NOMO-1 treated with dmso at 0.1 percent for 144 hours (cell line): ENCODE measurements around the gene ADGRL3.
"Not testable (repeated sequence)": the region's sequence is repeated elsewhere in the genome, so short reads cannot be mapped to it uniquely, and the experiment has no call there.

ENCODE experiments used
- DNase-seq: peaks from one replicate; lab custom pipeline; 2025; ENCODE audit not compliant: unreplicated experiment; lab: John Stamatoyannopoulos, UW

The ADGRL3 gene

GRCh38 chr4:61933527-61933926 lies 733.4 kb downstream of the ADGRL3 start:
- no peak for DNase-seq

GRCh38 chr4:61934198-61934597 lies 734.1 kb downstream of the ADGRL3 start:
- no peak for DNase-seq

- no peak for DNase-seq
These were observed 738.2 kb downstream of the ADGRL3 start for GRCh38 chr4:61938250-61938846.

GRCh38 chr4:61950625-61951024 lies 750.5 kb downstream of the ADGRL3 start:
- no peak for DNase-seq

GRCh38 chr4:61953386-61953785 lies 753.3 kb downstream of the ADGRL3 start:
- DNase-seq = no peak

- no peak for DNase-seq
These were observed 758.5 kb downstream of the ADGRL3 start for GRCh38 chr4:61958591-61958990.

GRCh38 chr4:61959087-61959486 lies 759.0 kb downstream of the ADGRL3 start:
- DNase-seq = no peak

GRCh38 chr4:61984260-61984909 lies 784.3 kb downstream of the ADGRL3 start:
- no peak for DNase-seq

- DNase-seq = no peak
These were observed 785.3 kb downstream of the ADGRL3 start for GRCh38 chr4:61985426-61985825.

GRCh38 chr4:61986929-61987328 lies 786.8 kb downstream of the ADGRL3 start:
- not testable (repeated sequence) for DNase-seq

- no peak for DNase-seq
These were observed 792.2 kb downstream of the ADGRL3 start for GRCh38 chr4:61992351-61992750.

GRCh38 chr4:61994036-61994435 lies 793.9 kb downstream of the ADGRL3 start:
- no peak for DNase-seq

- no peak for DNase-seq
These were observed 795.7 kb downstream of the ADGRL3 start for GRCh38 chr4:61995717-61996340.

GRCh38 chr4:61996943-61997342 lies 796.8 kb downstream of the ADGRL3 start:
- no peak for DNase-seq

- DNase-seq = no peak
These were observed 797.7 kb downstream of the ADGRL3 start for GRCh38 chr4:61997831-61998230.

GRCh38 chr4:62003695-62004094 lies 803.6 kb downstream of the ADGRL3 start:
- DNase-seq = no peak

GRCh38 chr4:62004881-62005280 lies 804.8 kb downstream of the ADGRL3 start:
- no peak for DNase-seq

GRCh38 chr4:62006108-62006507 lies 806.0 kb downstream of the ADGRL3 start:
- no peak for DNase-seq

- no peak for DNase-seq
These were observed 815.1 kb downstream of the ADGRL3 start for GRCh38 chr4:62015043-62015739.

- no peak for DNase-seq
These were observed 818.4 kb downstream of the ADGRL3 start for GRCh38 chr4:62018537-62018936.

- DNase-seq = no peak
These were observed 823.5 kb downstream of the ADGRL3 start for GRCh38 chr4:62023633-62024032.

- DNase-seq = no peak
These were observed 828.6 kb downstream of the ADGRL3 start for GRCh38 chr4:62028745-62029144.
